Measurements from ENCODE around the gene SCGB2B2.
"Not testable (repeated sequence)": the region's sequence is repeated elsewhere in the genome, so short reads cannot be mapped to it uniquely, and the experiment has no call there.

DNA sequence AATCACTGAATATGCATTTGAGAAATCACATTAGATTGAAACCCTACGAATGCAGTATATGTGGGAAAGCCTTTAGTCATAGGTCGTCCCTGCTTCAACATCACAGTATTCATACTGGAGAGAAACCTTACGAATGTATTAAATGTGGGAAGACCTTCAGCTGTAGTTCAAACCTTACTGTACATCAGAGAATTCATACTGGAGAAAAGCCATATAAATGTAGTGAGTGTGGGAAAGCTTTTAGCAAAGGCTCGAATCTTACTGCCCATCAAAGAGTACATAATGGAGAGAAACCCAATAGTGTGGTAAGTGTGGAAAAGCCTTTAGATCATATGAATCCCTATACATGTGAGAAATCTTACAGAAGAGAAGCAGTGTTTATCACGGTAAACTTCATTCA, 8.3 kb upstream of the SCGB2B2 start:
- TF ChIP-seq EZH2 (IDR thresholded peaks at IDR 0.05; ENCODE audit: insufficient read depth, poor library complexity, severe bottlenecking); EZH2phosphoT487 (IDR thresholded peaks at IDR 0.05; ENCODE audit: insufficient read depth, low read depth): not testable (repeated sequence)
